Keratinocyte (primary cell): Measurements from ENCODE around the gene DTL. TPM values are rescaled to one million over a fixed set of nuclear protein-coding genes. Genes with fewer than 3 reads are reported as not detected.

ENCODE experiments used
- DNase-seq: peaks from one replicate; pipeline ENCODE4 v3.0.0-alpha.2; 2011; ENCODE audit warnings: low read depth, missing footprints, low spot score
- FAIRE-seq: peaks from 2 replicates; lab custom pipeline; 2011; peaks lifted over from hg19 to GRCh38; lab: Jason Lieb, UNC
- H2AFZ ChIP-seq: 2 replicates; pipeline ENCODE4 v1.6.0; 2012; ENCODE audit warnings: low read length, control low read depth, inconsistent platforms; ENCODE audit not compliant: control insufficient read depth
- H3K27ac ChIP-seq: 2 replicates; pipeline ENCODE4 v1.5.1; 2011; ENCODE audit warnings: low read length; ENCODE audit not compliant: control insufficient read depth, insufficient read depth
- H3K27me3 ChIP-seq: 3 replicates; pipeline ENCODE4 v1.6.0; 2011; ENCODE audit warnings: low read length; ENCODE audit not compliant: control insufficient read depth, insufficient read depth; ENCODE audit errors: extremely low read depth
- H3K36me3 ChIP-seq, 2 experiments: 2 replicates in 1 of 2; 3 replicates in 1 of 2; pipeline ENCODE4 v1.5.1; 2011; ENCODE audit warnings: low read length in 2 of 2, mild to moderate bottlenecking in 1 of 2; ENCODE audit not compliant: control insufficient read depth in 2 of 2, insufficient read depth in 2 of 2; ENCODE audit errors: extremely low read depth in 1 of 2
- H3K4me1 ChIP-seq: 3 replicates; pipeline ENCODE4 v1.5.1; 2011; ENCODE audit warnings: low read length; ENCODE audit not compliant: control insufficient read depth, insufficient read depth; ENCODE audit errors: extremely low read depth
- H3K4me2 ChIP-seq: 3 replicates; pipeline ENCODE4 v1.6.0; 2011; ENCODE audit warnings: low read depth, low read length; ENCODE audit not compliant: control insufficient read depth, insufficient read depth; ENCODE audit errors: extremely low read depth
- H3K4me3 ChIP-seq, 3 experiments: fragments of 200-600 bp in 1 of 3; sonication (generic) in 1 of 3; 2 replicates in 2 of 3; 3 replicates in 1 of 3; pipeline ENCODE4 v1.5.1; 2011 to 2016; ENCODE audit warnings: low read length in 3 of 3, mild to moderate bottlenecking in 3 of 3, control low read depth in 2 of 3, inconsistent platforms in 1 of 3, low read depth in 1 of 3, mixed read lengths in 1 of 3, mixed run types in 1 of 3, moderate library complexity in 1 of 3; ENCODE audit not compliant: control insufficient read depth in 2 of 3, insufficient read depth in 2 of 3; ENCODE audit errors: extremely low read depth in 1 of 3
- H3K79me2 ChIP-seq: 2 replicates; pipeline ENCODE4 v1.6.0; 2012; ENCODE audit warnings: low read length; ENCODE audit not compliant: control insufficient read depth, insufficient read depth
- H3K9ac ChIP-seq: 3 replicates; pipeline ENCODE4 v1.6.0; 2011; ENCODE audit warnings: low read length; ENCODE audit not compliant: control insufficient read depth, insufficient read depth; ENCODE audit errors: extremely low read depth
- H3K9me1 ChIP-seq: 3 replicates; pipeline ENCODE4 v1.6.0; 2011; ENCODE audit warnings: low read length; ENCODE audit not compliant: control insufficient read depth, insufficient read depth; ENCODE audit errors: extremely low read depth
- H3K9me3 ChIP-seq: 2 replicates; pipeline ENCODE4 v1.5.1; 2012; ENCODE audit warnings: low read depth, low read length; ENCODE audit not compliant: control insufficient read depth
- H4K20me1 ChIP-seq: 3 replicates; pipeline ENCODE4 v1.6.0; 2011; ENCODE audit warnings: low read length; ENCODE audit not compliant: control insufficient read depth, insufficient read depth; ENCODE audit errors: extremely low read depth
- EZH2 ChIP-seq: IDR thresholded peaks from one replicate; pipeline ENCODE4 v1.6.1; 2012; ENCODE audit warnings: inconsistent platforms, mild to moderate bottlenecking, low read length, moderate library complexity
- dilution Hi-C: fragments of 300-500 bp; cut with MboI; formaldehyde crosslinking; loops from one replicate; pipeline ENCODE4 v1.7.0; 2020; ENCODE audit warnings: low sequenced_read_pairs; ENCODE audit not compliant: extremely low pct_ligation_motif_present
- polyA plus RNA-seq, 5 experiments: library from polyadenylated mRNA; depleted of rRNA in 3 of 5; stranded (reverse) in 3 of 5; stranded (forward) in 1 of 5; unstranded in 1 of 5; fragments of >200 nt; gene quantifications; 1 replicate in 1 of 5; 2 replicates in 3 of 5; 3 replicates in 1 of 5; pipeline versions ENCODE4 v1.2.1 to v1.2.3, GENCODE V29; 2011 to 2012; ENCODE audit warnings: missing spikeins in 2 of 5, low read depth in 1 of 5, low replicate concordance in 1 of 5
- TF ChIP-seq, protein P1 (sequence below), 3 experiments: IDR thresholded peaks in 1 of 3; conservative IDR thresholded peaks in 1 of 3; optimal IDR thresholded peaks in 1 of 3; 2 replicates in 2 of 3; 3 replicates in 1 of 3; pipeline versions ENCODE3 to v1.5.1; 2011; ENCODE audit warnings: low read length in 3 of 3, mild to moderate bottlenecking in 3 of 3, moderate library complexity in 2 of 3, control low read depth in 1 of 3, inconsistent platforms in 1 of 3; ENCODE audit not compliant: insufficient read depth in 2 of 3; ENCODE audit errors: extremely low read depth in 1 of 3

Gene DTL
- polyA plus RNA-seq, 1 donor (not counting 4 experiments of a cell fraction or from before 2014, with no cell fraction given), result 9.3 TPM

DNA sequence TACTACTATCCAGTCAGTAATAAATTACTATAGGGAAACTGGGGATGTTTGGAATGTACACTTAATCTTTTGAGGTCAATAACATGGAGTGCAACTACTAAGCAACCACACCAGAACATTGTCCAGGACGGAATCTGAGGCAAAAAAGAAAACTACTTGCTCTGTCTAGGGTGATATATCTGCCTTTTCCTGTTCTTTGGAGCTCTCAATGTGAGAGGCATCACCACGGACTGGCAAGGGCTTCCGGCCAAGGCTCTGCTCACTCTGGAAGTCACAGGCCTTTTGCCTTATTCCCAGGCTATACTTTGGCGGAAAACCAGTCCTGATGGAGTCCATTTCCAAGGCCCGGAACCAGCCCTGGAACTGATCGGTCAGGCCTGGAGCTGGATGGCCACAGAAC lies 94.2 kb downstream of the DTL start:
- Histone ChIP-seq H4K20me1 (no peaks in the 10 kb centered on the region), H2AFZ (no peak overlapping the region), H3K79me2 (no peaks in the 10 kb centered on the region), H3K27me3 (no peaks in the 10 kb centered on the region), H3K4me1 (peaks cover 9% of the 10 kb centered on the region), H3K4me3 (no peak overlapping the region), H3K27ac (no peak overlapping the region), H3K4me2 (no peak overlapping the region), H3K9me1 (no peaks in the 10 kb centered on the region), H3K36me3 (no peaks in the 10 kb centered on the region), H3K9me3 (no peaks in the 10 kb centered on the region), H3K9ac (no peak overlapping the region)
- TF ChIP-seq EZH2, result no peak
- TF ChIP-seq, protein P1, sequence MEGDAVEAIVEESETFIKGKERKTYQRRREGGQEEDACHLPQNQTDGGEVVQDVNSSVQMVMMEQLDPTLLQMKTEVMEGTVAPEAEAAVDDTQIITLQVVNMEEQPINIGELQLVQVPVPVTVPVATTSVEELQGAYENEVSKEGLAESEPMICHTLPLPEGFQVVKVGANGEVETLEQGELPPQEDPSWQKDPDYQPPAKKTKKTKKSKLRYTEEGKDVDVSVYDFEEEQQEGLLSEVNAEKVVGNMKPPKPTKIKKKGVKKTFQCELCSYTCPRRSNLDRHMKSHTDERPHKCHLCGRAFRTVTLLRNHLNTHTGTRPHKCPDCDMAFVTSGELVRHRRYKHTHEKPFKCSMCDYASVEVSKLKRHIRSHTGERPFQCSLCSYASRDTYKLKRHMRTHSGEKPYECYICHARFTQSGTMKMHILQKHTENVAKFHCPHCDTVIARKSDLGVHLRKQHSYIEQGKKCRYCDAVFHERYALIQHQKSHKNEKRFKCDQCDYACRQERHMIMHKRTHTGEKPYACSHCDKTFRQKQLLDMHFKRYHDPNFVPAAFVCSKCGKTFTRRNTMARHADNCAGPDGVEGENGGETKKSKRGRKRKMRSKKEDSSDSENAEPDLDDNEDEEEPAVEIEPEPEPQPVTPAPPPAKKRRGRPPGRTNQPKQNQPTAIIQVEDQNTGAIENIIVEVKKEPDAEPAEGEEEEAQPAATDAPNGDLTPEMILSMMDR (optimal IDR thresholded peaks at IDR 0.05 in 1 of 3, IDR thresholded peaks at IDR 0.05 in 1 of 3, conservative IDR thresholded peaks at IDR 0.05 in 1 of 3; ENCODE audit: extremely low read depth in 1 of 3, insufficient read depth in 2 of 3, low read length in 3 of 3), result no peak
- DNase-seq, result no peak
- dilution Hi-C loops, result no loop called here
- FAIRE-seq, result no peak

DNA sequence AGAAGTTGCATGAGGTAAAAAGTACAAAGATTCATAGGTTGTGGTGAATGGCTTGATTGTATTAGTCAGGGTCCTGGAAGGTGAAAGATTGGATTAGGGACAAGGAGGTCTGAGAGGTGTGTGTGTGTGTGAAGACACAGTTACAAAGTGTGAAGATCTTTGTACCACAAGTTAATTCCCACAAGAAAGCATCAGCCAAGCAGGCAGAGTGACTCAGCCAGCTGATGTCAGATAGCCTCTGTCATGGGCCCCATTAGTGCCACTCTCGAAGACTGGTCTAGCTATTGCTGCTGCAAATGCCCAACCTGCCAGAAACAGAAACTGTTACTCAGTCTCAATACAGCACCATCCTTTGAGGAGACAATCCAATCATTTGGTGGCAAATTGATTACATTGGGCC lies 96.5 kb downstream of the DTL start:
- H3K4me3 ChIP-seq, result no peak overlapping the region
- dilution Hi-C loops, result no loop called here
- H3K79me2 ChIP-seq, result no peaks in the 10 kb centered on the region
- FAIRE-seq, result no peak
- TF ChIP-seq, protein P1 (optimal IDR thresholded peaks at IDR 0.05 in 1 of 3, IDR thresholded peaks at IDR 0.05 in 1 of 3, conservative IDR thresholded peaks at IDR 0.05 in 1 of 3; ENCODE audit: extremely low read depth in 1 of 3, insufficient read depth in 2 of 3, low read length in 3 of 3), result no peak
- TF ChIP-seq EZH2, result no peak
- no peak overlapping the region for H3K27ac ChIP-seq
- H3K9me1 ChIP-seq, result no peaks in the 10 kb centered on the region
- no peaks in the 10 kb centered on the region for H4K20me1 ChIP-seq
- no peaks in the 10 kb centered on the region for H3K4me1 ChIP-seq
- H3K4me2 ChIP-seq, result no peak overlapping the region
- no peak for DNase-seq
- no peaks in the 10 kb centered on the region for H3K9me3 ChIP-seq
- H3K27me3 ChIP-seq, result no peaks in the 10 kb centered on the region
- no peak overlapping the region for H3K9ac ChIP-seq
- no peak overlapping the region for H2AFZ ChIP-seq
- no peaks in the 10 kb centered on the region for H3K36me3 ChIP-seq
